ENCODE measurements around the gene EPN2. TPM values are rescaled to one million over a fixed set of nuclear protein-coding genes. Genes with fewer than 3 reads are reported as not detected.
A peak's percentile ranks its signal among the peaks of the same experiment; 100 is the strongest.

The EPN2 gene
- total RNA-seq, 4 donors from 2014 or later = 18.9 to 31.8 (median 26.2) TPM

DNA sequence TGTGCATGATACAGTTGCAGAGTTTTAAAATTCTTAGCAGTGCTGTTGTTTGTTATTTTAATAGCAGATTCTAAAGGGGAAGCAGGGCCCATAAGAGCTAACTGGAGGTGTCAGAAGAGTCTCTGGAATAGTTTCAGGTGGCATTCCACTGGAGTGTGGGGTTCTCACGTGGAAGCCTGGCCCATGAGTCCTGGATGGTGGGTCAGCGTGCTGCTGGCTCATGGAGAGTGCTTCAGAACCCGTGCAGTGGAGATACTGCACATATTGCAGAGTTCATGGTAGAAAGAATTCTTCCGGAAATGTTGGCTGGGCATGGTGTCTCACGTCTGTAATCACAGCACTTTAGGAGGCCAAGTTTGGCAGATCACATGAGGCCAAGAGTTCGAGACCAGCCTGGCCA lies 81.4 kb downstream of the EPN2 start:
- ATAC-seq = no peak
- Histone ChIP-seq H3K27ac (no peak overlapping the region), H3K4me1 (peaks cover 17 to 23% of the 10 kb centered on the region in 2 donors), H3K9me3 (no peaks in the 10 kb centered on the region), H3K4me3 (no peak overlapping the region), H3K36me3 (no peaks in the 10 kb centered on the region), H3K27me3 (no peaks in the 10 kb centered on the region)
- in situ Hi-C loops (cut with MboI; ENCODE audit: low sequenced_read_pairs in 4 of 4) (no loop called here), intact Hi-C loops (cut with DNase I; ENCODE audit: low total_unique reads) (no loop called here)
- no peak for DNase-seq
- TF ChIP-seq, protein P1, sequence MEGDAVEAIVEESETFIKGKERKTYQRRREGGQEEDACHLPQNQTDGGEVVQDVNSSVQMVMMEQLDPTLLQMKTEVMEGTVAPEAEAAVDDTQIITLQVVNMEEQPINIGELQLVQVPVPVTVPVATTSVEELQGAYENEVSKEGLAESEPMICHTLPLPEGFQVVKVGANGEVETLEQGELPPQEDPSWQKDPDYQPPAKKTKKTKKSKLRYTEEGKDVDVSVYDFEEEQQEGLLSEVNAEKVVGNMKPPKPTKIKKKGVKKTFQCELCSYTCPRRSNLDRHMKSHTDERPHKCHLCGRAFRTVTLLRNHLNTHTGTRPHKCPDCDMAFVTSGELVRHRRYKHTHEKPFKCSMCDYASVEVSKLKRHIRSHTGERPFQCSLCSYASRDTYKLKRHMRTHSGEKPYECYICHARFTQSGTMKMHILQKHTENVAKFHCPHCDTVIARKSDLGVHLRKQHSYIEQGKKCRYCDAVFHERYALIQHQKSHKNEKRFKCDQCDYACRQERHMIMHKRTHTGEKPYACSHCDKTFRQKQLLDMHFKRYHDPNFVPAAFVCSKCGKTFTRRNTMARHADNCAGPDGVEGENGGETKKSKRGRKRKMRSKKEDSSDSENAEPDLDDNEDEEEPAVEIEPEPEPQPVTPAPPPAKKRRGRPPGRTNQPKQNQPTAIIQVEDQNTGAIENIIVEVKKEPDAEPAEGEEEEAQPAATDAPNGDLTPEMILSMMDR (IDR thresholded peaks at IDR 0.05 in 4 of 5, conservative IDR thresholded peaks at IDR 0.05 in 1 of 5) = no peak
- TF ChIP-seq POLR2A (IDR thresholded peaks at IDR 0.05) = no peak

DNA sequence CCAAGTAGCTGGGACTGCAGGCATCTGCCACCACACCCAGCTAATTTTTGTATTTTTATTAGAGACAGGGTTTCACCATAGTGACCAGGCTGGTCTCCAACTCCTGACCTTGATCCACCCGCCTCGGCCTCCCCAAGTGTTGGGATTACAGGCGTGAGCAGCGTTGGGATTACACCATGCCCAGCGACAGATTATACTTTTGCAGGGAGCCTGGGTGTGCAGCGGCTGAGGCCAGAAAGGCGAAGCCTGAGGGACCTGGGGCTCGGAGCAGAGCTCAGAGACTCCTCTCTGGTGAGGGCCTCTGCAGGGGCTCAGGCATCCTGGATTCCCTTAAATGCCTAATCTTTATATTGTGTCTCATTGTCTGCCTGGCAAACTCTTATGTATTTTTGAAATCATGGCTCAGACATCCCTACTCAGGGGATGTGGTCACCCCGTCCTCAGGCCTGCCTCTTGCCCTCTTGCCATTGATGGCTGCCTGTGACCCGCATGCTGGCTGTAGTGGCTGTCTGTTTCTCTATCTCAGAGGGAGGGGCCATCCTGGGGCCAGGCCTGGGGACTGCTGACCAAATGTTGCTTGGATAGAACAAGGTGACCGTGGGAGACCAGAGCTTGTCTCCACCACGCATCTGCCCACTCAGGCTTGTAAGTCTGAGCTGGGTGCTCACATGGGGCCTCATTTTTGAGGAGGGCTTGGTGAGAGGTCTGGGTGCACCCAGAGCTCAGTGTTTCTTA lies 82.8 kb downstream of the EPN2 start:
- in situ Hi-C loops (cut with MboI; ENCODE audit: low sequenced_read_pairs in 4 of 4) = no loop called here
- Histone ChIP-seq H3K27me3 (no peaks in the 10 kb centered on the region), H3K4me3 (no peak overlapping the region), H3K9me3 (no peaks in the 10 kb centered on the region), H3K36me3 (no peaks in the 10 kb centered on the region), H3K4me1 (peaks cover 9 to 11% of the 10 kb centered on the region in 2 donors), H3K27ac (no peak overlapping the region)
- DNase-seq (peak in 1 of 2 donors; percentile 11), ATAC-seq (no peak)
- intact Hi-C loops (cut with DNase I; ENCODE audit: low total_unique reads) = no loop called here
- TF ChIP-seq POLR2A (IDR thresholded peaks at IDR 0.05) = no peak
- TF ChIP-seq, protein P1 (IDR thresholded peaks at IDR 0.05 in 4 of 5, conservative IDR thresholded peaks at IDR 0.05 in 1 of 5) = no peak

DNA sequence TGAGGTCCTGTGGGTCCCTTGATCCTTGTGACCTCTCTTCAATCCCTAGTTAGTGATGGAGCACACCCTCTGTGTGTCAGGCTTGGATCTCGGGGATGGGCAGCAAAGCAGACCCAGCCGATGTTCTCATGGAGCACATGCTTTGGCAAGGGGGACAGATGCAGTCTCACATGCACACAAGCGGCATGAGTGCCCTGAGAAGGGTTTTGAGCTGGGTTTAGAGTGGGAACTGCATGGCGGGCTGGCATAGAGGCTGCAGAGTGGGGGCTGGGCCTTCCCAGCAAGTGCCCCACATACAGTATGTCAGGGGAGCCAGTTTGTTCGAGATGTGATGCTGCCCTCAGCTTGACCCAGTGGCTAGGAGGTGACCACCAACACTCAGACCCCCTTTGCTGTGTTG lies 83.7 kb downstream of the EPN2 start:
- ATAC-seq (no peak), DNase-seq (peak in 1 of 2 donors; percentile 6)
- Histone ChIP-seq H3K4me1 (peaks cover 9 to 11% of the 10 kb centered on the region in 2 donors), H3K9me3 (no peaks in the 10 kb centered on the region), H3K4me3 (no peak overlapping the region), H3K27me3 (no peaks in the 10 kb centered on the region), H3K36me3 (no peaks in the 10 kb centered on the region), H3K27ac (no peak overlapping the region)
- in situ Hi-C loops (cut with MboI; ENCODE audit: low sequenced_read_pairs in 4 of 4) = no loop called here
- TF ChIP-seq, protein P1 (IDR thresholded peaks at IDR 0.05 in 4 of 5, conservative IDR thresholded peaks at IDR 0.05 in 1 of 5) = no peak
- no peak for TF ChIP-seq POLR2A (IDR thresholded peaks at IDR 0.05)
- intact Hi-C loops (cut with DNase I; ENCODE audit: low total_unique reads) = no loop called here

- ATAC-seq = no peak
- peaks cover 9 to 11% of the 10 kb centered on the region in 2 donors for H3K4me1 ChIP-seq
- no peak overlapping the region for H3K4me3 ChIP-seq
- TF ChIP-seq, protein P1 (IDR thresholded peaks at IDR 0.05 in 4 of 5, conservative IDR thresholded peaks at IDR 0.05 in 1 of 5) = no peak
- TF ChIP-seq POLR2A (IDR thresholded peaks at IDR 0.05) = no peak
- no peaks in the 10 kb centered on the region for H3K27me3 ChIP-seq
- H3K9me3 ChIP-seq = no peaks in the 10 kb centered on the region
- H3K36me3 ChIP-seq = no peaks in the 10 kb centered on the region
- no peak overlapping the region for H3K27ac ChIP-seq
- DNase-seq = peak in 1 of 2 donors; percentile 10
- intact Hi-C loops (cut with DNase I; ENCODE audit: low total_unique reads) (no loop called here), in situ Hi-C loops (cut with MboI; ENCODE audit: low sequenced_read_pairs in 4 of 4) (no loop called here)
These were observed 84.4 kb downstream of the EPN2 start for GRCh38 chr17:19321481-19322128.
